ENCODE data around the gene CYB561.

Gene CYB561

GRCh38 chr17:63491977-63492618 lies 46.0 kb upstream of the CYB561 start:
- no peak for DNase-seq
- TF ChIP-seq CTCF (IDR thresholded peaks at IDR 0.05), result no peak
- peaks cover 0 to 10% of the 10 kb centered on the region in 2 donors for H3K27me3 ChIP-seq
- no peaks in the 10 kb centered on the region for H3K9me3 ChIP-seq
- H3K27ac ChIP-seq, result no peak overlapping the region
- intact Hi-C loops (cut with DNase I; ENCODE audit: low total_unique reads), result no loop called here
- H3K4me3 ChIP-seq, result no peak overlapping the region
- no peaks in the 10 kb centered on the region for H3K4me1 ChIP-seq
- peaks cover 0 to 6% (median 0%) of the 10 kb centered on the region in 3 donors for H3K36me3 ChIP-seq

GRCh38 chr17:63491413-63491812 lies 45.3 kb upstream of the CYB561 start:
- H3K36me3 ChIP-seq, result peaks cover 0 to 6% (median 0%) of the 10 kb centered on the region in 3 donors
- intact Hi-C loops (cut with DNase I; ENCODE audit: low total_unique reads), result no loop called here
- no peak for DNase-seq
- no peak overlapping the region for H3K4me3 ChIP-seq
- no peak for TF ChIP-seq CTCF (IDR thresholded peaks at IDR 0.05)
- H3K27ac ChIP-seq, result no peak overlapping the region
- H3K4me1 ChIP-seq, result no peaks in the 10 kb centered on the region
- no peaks in the 10 kb centered on the region for H3K9me3 ChIP-seq
- H3K27me3 ChIP-seq, result peaks cover 0 to 10% of the 10 kb centered on the region in 2 donors

GRCh38 chr17:63490858-63491400 lies 44.8 kb upstream of the CYB561 start:
- Histone ChIP-seq H3K27ac (no peak overlapping the region), H3K4me3 (no peak overlapping the region), H3K27me3 (peaks cover 0 to 6% of the 10 kb centered on the region in 2 donors), H3K4me1 (no peaks in the 10 kb centered on the region), H3K9me3 (no peaks in the 10 kb centered on the region), H3K36me3 (peaks cover 0 to 6% (median 0%) of the 10 kb centered on the region in 3 donors)
- intact Hi-C loops (cut with DNase I; ENCODE audit: low total_unique reads), result no loop called here
- DNase-seq, result no peak
- no peak for TF ChIP-seq CTCF (IDR thresholded peaks at IDR 0.05)

- Histone ChIP-seq H3K4me1 (no peaks in the 10 kb centered on the region), H3K9me3 (no peaks in the 10 kb centered on the region), H3K36me3 (peaks cover 0 to 6% (median 0%) of the 10 kb centered on the region in 3 donors), H3K27ac (no peak overlapping the region), H3K27me3 (peaks cover 0 to 6% of the 10 kb centered on the region in 2 donors), H3K4me3 (no peak overlapping the region)
- no peak for DNase-seq
- intact Hi-C loops (cut with DNase I; ENCODE audit: low total_unique reads), result no loop called here
- TF ChIP-seq CTCF (IDR thresholded peaks at IDR 0.05), result no peak
These were observed 44.2 kb upstream of the CYB561 start for GRCh38 chr17:63490329-63490728.

- Histone ChIP-seq H3K9me3 (no peaks in the 10 kb centered on the region), H3K36me3 (peaks cover 0 to 6% (median 0%) of the 10 kb centered on the region in 3 donors), H3K27ac (no peak overlapping the region), H3K27me3 (peaks cover 0 to 12% of the 10 kb centered on the region in 2 donors), H3K4me3 (no peak overlapping the region), H3K4me1 (no peaks in the 10 kb centered on the region)
- intact Hi-C loops (cut with DNase I; ENCODE audit: low total_unique reads), result no loop called here
- DNase-seq, result no peak
- no peak for TF ChIP-seq CTCF (IDR thresholded peaks at IDR 0.05)
These were observed 43.2 kb upstream of the CYB561 start for GRCh38 chr17:63489291-63489690.

Measured in tibial artery (tissue), 4 donors.